HFFc6 (cell line): Measurements from ENCODE around the gene IL10RB. TPM values are rescaled to one million over a fixed set of nuclear protein-coding genes. Genes with fewer than 3 reads are reported as not detected.
"Not testable (repeated sequence)": the region's sequence is repeated elsewhere in the genome, so short reads cannot be mapped to it uniquely, and the experiment has no call there.

ENCODE experiments used
- DNase-seq: peaks from one replicate; pipeline ENCODE4 v3.0.0-alpha.2; 2018
- H3K27ac Mint-ChIP-seq: 2 replicates; pipeline ENCODE4 v1.8.0; 2020; ENCODE audit warnings: mild to moderate bottlenecking, mixed read lengths
- H3K27me3 Mint-ChIP-seq: 2 replicates; pipeline ENCODE4 v1.8.0; 2021; ENCODE audit warnings: mild to moderate bottlenecking, moderate library complexity, mixed read lengths; ENCODE audit not compliant: insufficient read depth
- H3K36me3 Mint-ChIP-seq: 2 replicates; pipeline ENCODE4 v1.8.0; 2021; ENCODE audit warnings: low read depth, mixed read lengths
- H3K4me1 Mint-ChIP-seq: 2 replicates; pipeline ENCODE4 v1.8.0; 2020; ENCODE audit warnings: low read depth, mixed read lengths
- H3K4me3 Mint-ChIP-seq: 2 replicates; pipeline ENCODE4 v1.8.0; 2020; ENCODE audit warnings: mild to moderate bottlenecking, moderate library complexity, mixed read lengths
- H3K9me3 Mint-ChIP-seq: 2 replicates; pipeline ENCODE4 v1.8.0; 2020; ENCODE audit warnings: mild to moderate bottlenecking, mixed read lengths
- CTCF ChIP-seq: fragments of 200-600 bp; sonication (generic); IDR thresholded peaks from 2 replicates; pipeline ENCODE4 v1.5.0; 2021; ENCODE audit warnings: antibody characterized with exemption, mild to moderate bottlenecking
- total RNA-seq, 6 experiments: library from RNA; stranded (reverse); fragmentation: NEBNext Ultra II Directional; extraction: Animal tissue kit (Norgen Biotek cat#: 25700); gene quantifications; 2 replicates in 1 of 6; 3 replicates in 5 of 6; pipeline ENCODE4 v1.2.3, GENCODE V29; 2021

IL10RB gene
- total RNA-seq, 6 experiments from 2014 or later, result 25.5 to 35.3 (median 29.5) TPM

GRCh38 chr21:33317786-33318486 lies 51.8 kb downstream of the IL10RB start:
- H3K4me3 Mint-ChIP-seq, result no peak overlapping the region
- peaks cover 17% of the 10 kb centered on the region for H3K27me3 Mint-ChIP-seq
- peaks cover 5% of the 10 kb centered on the region; the same call in 1 of the 2 replicates for H3K36me3 Mint-ChIP-seq
- H3K27ac Mint-ChIP-seq, result no peak overlapping the region
- no peaks in the 10 kb centered on the region for H3K4me1 Mint-ChIP-seq
- H3K9me3 Mint-ChIP-seq, result peaks cover 7% of the 10 kb centered on the region
- no peak for DNase-seq
- no peak for TF ChIP-seq CTCF

DNA sequence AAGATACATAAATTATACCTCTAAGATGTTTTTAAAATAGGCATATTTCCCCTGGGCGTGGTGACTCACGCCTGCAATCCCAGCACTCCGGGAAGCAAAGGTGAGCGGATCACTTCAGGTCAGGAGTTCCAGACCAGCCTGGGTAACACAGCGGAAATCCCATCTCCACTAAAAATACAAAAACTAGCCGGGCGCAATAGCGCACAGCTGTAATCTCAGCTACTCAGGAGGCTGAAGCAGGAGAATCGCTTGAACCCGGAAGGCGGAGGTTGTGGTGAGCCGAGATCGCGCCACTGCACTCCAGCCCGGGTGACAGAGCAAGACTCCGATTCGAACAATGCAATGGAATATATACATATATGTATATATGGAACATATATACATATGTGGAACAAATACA lies 54.8 kb downstream of the IL10RB start:
- not testable (repeated sequence) for H3K27ac Mint-ChIP-seq, H3K4me3 Mint-ChIP-seq, H3K36me3 Mint-ChIP-seq, H3K4me1 Mint-ChIP-seq, H3K27me3 Mint-ChIP-seq, DNase-seq, H3K9me3 Mint-ChIP-seq

DNA sequence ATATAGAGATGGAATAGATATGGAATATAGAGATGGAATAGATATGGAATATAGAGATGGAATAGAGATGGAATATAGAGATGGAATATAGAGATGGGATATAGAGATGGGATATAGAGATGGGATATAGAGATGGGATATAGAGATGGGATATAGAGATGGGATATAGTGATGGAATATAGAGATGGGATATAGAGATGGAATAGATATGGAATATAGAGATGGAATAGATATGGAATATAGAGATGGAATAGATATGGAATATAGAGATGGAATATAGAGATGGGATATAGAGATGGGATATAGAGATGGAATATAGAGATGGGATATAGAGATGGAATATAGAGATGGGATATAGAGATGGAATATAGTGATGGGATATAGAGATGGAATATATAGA lies 57.4 kb downstream of the IL10RB start:
- H3K36me3 Mint-ChIP-seq, H3K9me3 Mint-ChIP-seq, H3K4me1 Mint-ChIP-seq, H3K27ac Mint-ChIP-seq, H3K27me3 Mint-ChIP-seq, H3K4me3 Mint-ChIP-seq, DNase-seq: not testable (repeated sequence)

GRCh38 chr21:33324291-33325221 lies 58.4 kb downstream of the IL10RB start, which contains the start of gene IFNAR1:
TSS of gene IFNAR1 (plus strand) at chr21:33324970. CDS start at chr21:33325056, 86 bp downstream.
- Mint-ChIP-seq H3K36me3 (no peaks in the 10 kb centered on the region), H3K27ac (no peak within 1 kb of the TSS), H3K9me3 (no peaks in the 10 kb centered on the region), H3K4me3 (no peak within 1 kb of the TSS), H3K27me3 (no peaks in the 10 kb centered on the region), H3K4me1 (no peaks in the 10 kb centered on the region; the same call in 1 of the 2 replicates)
- peak; percentile 96 for DNase-seq
- TF ChIP-seq CTCF, result no peak

- peak; percentile 76 for DNase-seq
- no peak for TF ChIP-seq CTCF
- Mint-ChIP-seq H3K4me3 (no peak overlapping the region), H3K36me3 (no peaks in the 10 kb centered on the region), H3K27me3 (no peaks in the 10 kb centered on the region), H3K4me1 (no peaks in the 10 kb centered on the region; the same call in 1 of the 2 replicates), H3K9me3 (no peaks in the 10 kb centered on the region), H3K27ac (no peak overlapping the region)
Measured at GRCh38 chr21:33325222-33326067, 59.3 kb downstream of the IL10RB start.

DNA sequence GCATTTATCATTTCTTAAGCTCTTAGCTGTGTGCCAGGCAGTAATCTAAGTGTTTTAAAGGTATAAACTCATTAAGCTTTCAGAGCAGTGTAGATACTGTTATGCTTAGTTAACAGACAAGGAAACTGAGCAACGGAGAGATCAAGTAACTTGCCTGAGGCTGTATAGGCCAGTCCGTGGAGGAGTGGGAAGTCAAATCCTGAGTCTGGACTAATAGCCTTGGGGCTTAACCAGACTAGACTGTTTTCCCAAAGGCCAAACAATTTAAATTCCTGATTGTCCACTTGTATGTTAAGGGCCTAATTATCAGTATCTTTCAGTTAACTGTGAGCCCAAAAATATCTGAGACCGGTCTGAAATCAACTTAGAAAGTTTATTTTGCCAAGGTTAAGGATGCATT lies 61.2 kb downstream of the IL10RB start:
- H3K4me3 Mint-ChIP-seq, result no peak overlapping the region
- TF ChIP-seq CTCF, result no peak
- peaks cover 10% of the 10 kb centered on the region for H3K36me3 Mint-ChIP-seq
- peaks cover 4% of the 10 kb centered on the region; the same call in 1 of the 2 replicates for H3K9me3 Mint-ChIP-seq
- no peak overlapping the region for H3K27ac Mint-ChIP-seq
- DNase-seq, result no peak
- no peaks in the 10 kb centered on the region; the same call in 1 of the 2 replicates for H3K4me1 Mint-ChIP-seq
- no peaks in the 10 kb centered on the region for H3K27me3 Mint-ChIP-seq
